H7 (cell line): ENCODE results near the gene NRAP. TPM values are rescaled to one million over a fixed set of nuclear protein-coding genes. Genes with fewer than 3 reads are reported as not detected.

Experiments used
- DNase-seq: peaks from one replicate; pipeline ENCODE4 v3.0.0; 2012
- H3K27me3 ChIP-seq: 2 replicates; pipeline ENCODE4 v1.6.0; 2011; ENCODE audit warnings: mild to moderate bottlenecking, low read length; ENCODE audit not compliant: control insufficient read depth, insufficient read depth
- H3K36me3 ChIP-seq: replicated peaks from 2 replicates; pipeline ENCODE4 v1.5.1; 2011; ENCODE audit warnings: low read length; ENCODE audit not compliant: control insufficient read depth, insufficient read depth
- H3K4me3 ChIP-seq: 2 replicates; pipeline ENCODE4 v1.5.1; 2011; ENCODE audit warnings: low read depth, mild to moderate bottlenecking, control low read depth, low read length, moderate library complexity; ENCODE audit not compliant: insufficient read depth
- total RNA-seq: library from RNA; depleted of rRNA; stranded (reverse); fragments of >200 nt; shearing (Covaris generic); gene quantifications from 2 replicates; pipeline ENCODE4 v1.2.3, GENCODE V29; 2014

Gene NRAP
- total RNA-seq, 1 experiment from 2014 or later: 0.03 TPM

DNA sequence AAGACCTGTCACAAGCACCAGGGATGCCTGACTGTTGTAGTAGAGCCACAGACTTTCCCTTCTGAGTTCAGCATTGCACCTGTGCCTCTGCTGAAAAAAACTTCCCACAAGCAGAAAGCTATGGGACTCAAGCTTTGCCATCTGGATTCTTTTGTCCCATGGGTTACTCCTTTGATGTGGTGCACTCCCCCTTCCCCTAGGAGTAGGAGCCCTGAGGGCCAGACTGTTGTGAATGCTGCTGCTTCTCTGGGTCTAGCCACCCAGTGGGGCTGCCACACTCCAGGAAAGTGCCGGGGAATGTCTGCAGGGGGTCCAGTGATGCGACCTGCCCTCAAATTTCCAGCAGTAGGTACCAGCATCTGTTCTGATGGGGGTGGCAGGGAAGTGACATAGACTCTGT is 27.5 kb upstream of the NRAP start:
- no peaks in the 10 kb centered on the region for H3K36me3 ChIP-seq
- DNase-seq: no peak
- no peak overlapping the region for H3K4me3 ChIP-seq
- no peaks in the 10 kb centered on the region for H3K27me3 ChIP-seq

DNA sequence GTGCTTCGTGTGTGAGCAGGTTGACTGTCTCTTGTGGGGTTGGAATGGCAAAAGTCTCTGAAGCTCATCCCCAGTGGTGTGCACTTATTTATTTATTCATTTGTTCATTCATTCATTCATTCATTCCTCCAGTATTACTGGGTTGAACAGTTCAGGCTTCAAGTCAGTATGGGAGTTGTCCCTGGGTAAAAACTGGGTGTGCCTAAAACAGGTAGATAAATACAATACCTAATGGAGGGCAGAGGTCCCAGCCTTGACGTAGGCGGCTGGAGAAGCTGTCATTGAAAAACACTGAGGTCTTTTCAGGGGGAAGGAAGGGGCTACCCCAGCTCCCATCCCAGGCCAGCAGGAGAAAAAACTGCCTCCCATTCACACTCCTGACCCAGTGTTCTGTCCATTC is 26.9 kb upstream of the NRAP start:
- no peak for DNase-seq
- no peaks in the 10 kb centered on the region for H3K36me3 ChIP-seq
- H3K27me3 ChIP-seq: no peaks in the 10 kb centered on the region
- H3K4me3 ChIP-seq: no peak overlapping the region

DNA sequence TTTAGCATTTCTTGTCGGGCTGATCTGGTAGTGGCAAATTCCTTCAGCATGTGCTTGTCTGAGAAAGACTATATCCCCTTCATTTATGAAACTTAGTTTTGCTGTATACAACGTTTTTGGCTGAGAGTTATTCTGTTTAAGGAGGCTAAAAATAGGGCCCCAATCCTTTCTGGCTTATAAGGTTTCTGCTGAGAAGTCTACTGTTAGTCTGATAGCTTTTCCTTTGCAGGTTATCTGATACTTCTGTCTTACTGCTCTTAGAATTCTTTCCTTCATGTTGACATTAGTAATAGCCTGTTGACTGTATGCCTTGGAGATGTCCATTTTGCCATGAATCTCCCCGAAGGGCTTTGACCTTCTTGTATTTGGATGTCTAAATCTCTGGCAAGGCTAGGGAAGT is 25.7 kb upstream of the NRAP start:
- Histone ChIP-seq H3K4me3 (no peak overlapping the region), H3K27me3 (no peaks in the 10 kb centered on the region), H3K36me3 (no peaks in the 10 kb centered on the region)
- DNase-seq: no peak

DNA sequence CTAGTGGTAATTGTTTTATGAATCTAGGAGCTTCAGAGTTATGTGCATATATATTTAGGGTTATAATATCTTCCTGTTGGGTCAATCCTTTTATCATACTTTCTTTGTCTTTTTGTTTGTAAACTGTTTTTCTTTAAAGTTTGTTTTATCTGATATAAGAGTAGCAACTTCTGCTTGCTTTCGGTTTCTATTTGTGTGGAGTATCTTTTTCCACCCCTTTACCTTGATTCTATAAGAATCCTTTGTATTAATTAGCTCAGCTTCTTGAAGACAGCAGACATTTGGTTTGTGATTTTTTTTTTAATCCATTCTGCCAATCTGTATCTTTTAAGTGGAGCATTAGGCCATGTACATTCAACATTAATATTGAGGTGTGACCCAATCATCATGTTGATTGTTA is 25.2 kb upstream of the NRAP start:
- Histone ChIP-seq H3K36me3 (no peaks in the 10 kb centered on the region), H3K27me3 (no peaks in the 10 kb centered on the region), H3K4me3 (no peak overlapping the region)
- no peak for DNase-seq

DNA sequence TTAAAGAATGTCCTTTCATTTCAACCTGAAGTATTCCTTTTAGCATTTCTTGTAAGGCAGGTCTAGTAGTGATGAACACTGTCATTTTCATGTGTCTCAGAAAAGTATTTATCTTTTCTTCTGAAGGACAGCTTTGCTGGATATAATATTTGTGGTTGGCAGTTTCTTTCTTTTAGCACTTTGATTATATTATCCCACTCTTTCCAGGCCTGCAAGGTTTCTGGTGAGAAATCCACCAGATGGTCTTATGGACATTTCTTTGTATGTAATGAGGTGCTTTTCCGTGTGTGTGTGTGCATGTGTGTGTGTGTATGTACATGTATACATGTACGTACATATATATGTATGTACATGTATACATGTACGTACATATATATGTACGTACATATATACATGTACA is 23.2 kb upstream of the NRAP start:
- H3K27me3 ChIP-seq: no peaks in the 10 kb centered on the region
- no peak for DNase-seq
- H3K36me3 ChIP-seq: no peaks in the 10 kb centered on the region
- no peak overlapping the region for H3K4me3 ChIP-seq

DNA sequence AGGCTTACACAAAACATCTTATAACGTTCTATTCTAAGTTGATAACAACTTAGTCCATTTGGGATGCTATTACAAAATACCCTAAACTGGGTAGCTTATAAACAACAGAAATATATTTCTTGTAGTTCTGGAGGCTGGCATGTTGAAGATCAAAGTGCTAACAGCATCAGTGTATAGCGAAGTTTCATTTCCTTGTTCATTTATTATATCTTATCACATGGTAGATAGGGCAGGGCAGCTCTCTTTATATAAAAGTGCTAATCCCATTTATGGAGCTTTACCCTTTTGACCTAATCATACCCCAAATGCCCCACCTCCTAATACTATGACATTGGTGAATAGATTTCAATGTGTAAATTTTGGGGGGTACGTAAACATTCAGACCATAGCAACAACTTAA is 22.2 kb upstream of the NRAP start:
- no peak for DNase-seq
- Histone ChIP-seq H3K4me3 (no peak overlapping the region), H3K36me3 (no peaks in the 10 kb centered on the region)

DNA sequence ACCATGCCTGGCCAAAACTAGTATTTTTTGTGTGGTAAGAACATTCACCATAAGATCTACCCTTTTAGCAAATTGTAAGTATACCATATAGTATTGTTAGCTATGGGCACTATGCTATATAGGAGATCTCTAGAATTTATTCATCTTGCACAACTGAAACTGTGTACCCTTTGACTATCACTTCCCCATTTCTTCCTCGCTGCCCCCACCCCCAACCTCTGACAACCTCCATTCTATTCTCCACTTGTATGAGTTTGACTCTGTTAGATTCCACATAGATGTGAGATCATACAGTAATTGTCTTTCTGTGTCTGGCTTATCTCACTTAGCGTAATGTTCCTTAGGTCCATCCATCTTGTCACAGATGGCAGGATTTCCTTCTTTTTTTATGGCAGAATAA is 19.5 kb upstream of the NRAP start:
- no peaks in the 10 kb centered on the region for H3K36me3 ChIP-seq
- no peak for DNase-seq
- no peak overlapping the region for H3K4me3 ChIP-seq
- peaks cover 9% of the 10 kb centered on the region; the same call in 1 of the 2 replicates for H3K27me3 ChIP-seq

More for the DNA sequence above, 22.2 kb upstream of the NRAP start:
- no peaks in the 10 kb centered on the region for H3K27me3 ChIP-seq

DNA sequence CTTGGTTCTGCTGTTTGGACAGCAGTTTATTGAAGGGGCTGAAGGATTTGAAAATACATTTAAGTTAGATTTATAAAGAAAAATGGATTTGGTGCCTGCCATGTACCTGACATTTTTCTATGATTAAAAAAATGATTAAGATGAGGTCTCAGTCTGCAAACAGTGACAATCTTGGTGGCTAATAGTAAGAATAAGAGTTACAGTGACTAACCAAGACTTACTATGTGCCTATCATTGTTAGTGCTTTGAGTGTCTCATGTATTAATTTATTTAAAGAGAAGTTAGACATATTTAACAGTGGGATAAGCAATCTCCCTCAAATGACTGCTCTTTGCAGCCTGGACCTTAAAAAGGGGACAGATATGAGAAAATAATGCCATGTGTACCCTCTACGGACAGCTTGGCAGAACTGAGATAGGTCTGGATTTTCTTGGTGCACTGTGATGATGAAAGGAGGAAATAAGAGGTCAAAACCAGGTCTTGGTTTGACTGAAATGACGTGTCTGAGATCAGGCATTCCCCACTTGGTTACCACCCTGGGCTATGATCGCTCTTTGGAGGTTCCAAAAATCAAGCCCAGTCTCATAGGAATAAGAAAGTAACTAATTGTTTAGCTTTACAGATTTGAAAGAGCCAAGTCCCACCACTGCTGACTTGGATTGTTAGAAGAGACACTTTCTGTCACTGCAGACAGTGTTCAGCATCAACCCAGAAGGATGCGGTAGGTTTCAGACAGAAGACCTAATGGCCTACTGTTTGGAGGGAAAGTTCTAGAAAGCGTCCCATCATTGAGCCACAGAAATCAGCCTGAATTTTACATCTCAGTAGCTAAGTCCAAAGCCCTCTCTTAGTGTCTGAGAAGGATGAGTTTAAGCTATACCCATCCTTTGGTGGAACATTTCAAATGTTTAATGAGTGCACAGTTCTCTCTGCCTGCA is 18.0 kb upstream of the NRAP start:
- no peaks in the 10 kb centered on the region for H3K36me3 ChIP-seq
- no peak overlapping the region for H3K4me3 ChIP-seq
- H3K27me3 ChIP-seq: peaks cover 9% of the 10 kb centered on the region; the same call in 1 of the 2 replicates
- DNase-seq: no peak

DNA sequence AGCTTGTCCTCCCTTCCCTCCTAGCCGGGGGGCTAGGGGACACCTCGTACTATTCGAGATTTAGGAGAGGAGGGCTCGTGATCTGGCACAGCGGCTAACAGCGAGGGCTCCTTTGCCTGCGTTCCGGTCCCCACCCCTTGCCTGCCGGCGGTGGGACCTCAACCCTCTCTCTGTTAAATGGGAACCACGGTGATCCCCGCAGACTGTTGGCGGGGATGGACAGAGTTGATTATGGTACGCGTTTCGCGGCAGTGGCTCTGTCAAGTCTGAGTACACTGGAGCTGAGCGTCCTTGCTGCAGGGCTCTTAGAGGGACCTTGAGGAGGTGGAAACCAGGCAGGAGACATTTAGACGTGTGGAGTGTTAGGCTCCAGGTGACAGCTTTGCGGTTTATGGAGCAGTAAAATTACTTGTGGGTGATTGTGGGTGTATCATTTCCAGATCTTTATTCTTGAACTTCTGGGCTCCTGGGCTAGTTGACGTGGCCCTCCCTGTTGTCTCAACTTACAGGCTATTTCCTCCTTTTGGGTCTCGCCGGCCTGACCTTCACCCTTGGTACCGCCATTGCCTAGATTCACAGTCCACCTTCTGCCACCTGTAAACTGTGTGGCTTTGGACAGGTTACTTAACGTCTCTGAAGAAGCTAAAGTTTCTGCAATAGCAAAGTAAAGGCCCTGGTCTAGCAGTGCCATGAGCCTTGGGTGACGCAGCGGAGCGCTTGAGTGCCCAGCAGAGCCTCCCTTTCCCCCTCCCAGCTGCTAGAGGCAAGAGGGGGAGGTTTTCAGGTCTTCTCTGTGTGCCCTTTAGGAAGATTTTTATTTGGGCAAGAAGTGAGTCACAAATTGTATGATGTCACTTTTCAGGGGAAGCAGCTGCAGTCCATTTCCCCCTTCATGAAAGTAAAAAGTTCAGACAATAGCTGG is 16.6 kb upstream of the NRAP start:
- DNase-seq: no peak
- H3K27me3 ChIP-seq: peaks cover 9% of the 10 kb centered on the region; the same call in 1 of the 2 replicates
- H3K4me3 ChIP-seq: peak overlapping the region; percentile 87
- H3K36me3 ChIP-seq: no peaks in the 10 kb centered on the region

DNA sequence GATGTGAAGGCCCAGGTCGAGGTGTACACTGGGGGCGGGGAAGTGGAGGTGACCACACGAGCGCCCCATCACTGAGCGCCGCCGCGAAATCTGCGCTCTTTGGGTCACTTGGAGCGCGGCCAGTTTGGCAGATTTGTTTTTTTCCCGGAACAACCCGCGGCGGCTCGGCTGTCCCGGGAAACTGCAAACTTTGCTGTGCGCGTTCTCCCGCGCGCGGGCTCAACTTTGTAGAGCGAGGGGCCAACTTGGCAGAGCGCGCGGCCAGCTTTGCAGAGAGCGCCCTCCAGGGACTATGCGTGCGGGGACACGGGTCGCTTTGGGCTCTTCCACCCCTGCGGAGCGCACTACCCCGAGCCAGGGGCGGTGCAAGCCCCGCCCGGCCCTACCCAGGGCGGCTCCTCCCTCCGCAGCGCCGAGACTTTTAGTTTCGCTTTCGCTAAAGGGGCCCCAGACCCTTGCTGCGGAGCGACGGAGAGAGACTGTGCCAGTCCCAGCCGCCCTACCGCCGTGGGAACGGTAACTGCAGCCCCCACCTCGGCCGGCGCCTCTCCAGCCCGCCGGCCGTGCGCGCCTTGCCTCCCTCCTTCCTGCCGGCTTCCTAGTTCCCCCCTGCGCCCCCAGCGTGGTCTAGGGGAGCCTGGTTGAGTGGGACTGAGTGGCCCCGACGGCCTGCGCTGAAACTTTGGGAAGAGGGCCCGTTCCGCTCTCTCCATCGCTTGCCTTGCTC is 15.8 kb upstream of the NRAP start, which contains the start of gene CASP7:
Gene CASP7, plus strand, starts transcription at position 450 of the 727 bp plus-strand sequence. CDS start 17,582 bp downstream, outside the sequence.
- Histone ChIP-seq H3K27me3 (peaks cover 9% of the 10 kb centered on the region; the same call in 1 of the 2 replicates), H3K36me3 (no peaks in the 10 kb centered on the region), H3K4me3 (peak within 1 kb of the TSS; percentile 87)
- peak; percentile 92 for DNase-seq

DNA sequence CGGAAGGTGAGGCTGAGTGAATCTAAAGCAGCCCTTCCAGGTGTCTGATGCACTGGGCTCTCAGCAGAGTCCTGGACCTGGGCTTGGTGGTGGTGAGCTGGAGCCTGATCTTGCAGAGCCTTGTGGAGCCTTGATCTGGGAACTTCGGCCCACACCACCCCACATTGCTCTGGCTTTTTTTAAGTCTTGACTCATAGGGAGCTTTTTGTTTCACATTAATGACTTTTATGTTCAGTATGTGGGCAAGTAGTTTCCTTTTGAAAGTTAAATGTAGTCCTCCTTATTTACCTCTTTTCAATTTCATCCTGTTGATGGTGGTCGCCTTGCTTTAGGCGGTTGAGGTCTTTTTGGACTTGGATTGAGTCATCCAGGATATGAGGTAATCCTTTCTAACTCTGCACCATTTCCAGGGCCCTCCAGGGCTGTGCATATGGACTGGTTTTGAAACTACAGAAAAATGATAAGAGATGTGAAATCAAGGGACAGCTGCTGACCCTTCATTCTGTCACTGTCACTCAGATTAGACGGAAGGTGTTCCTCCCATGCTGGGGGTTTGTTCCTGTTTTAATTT is 2.9 kb upstream of the NRAP start:
- H3K36me3 ChIP-seq: no peaks in the 10 kb centered on the region
- no peaks in the 10 kb centered on the region for H3K27me3 ChIP-seq
- no peak for DNase-seq
- no peak overlapping the region for H3K4me3 ChIP-seq

DNA sequence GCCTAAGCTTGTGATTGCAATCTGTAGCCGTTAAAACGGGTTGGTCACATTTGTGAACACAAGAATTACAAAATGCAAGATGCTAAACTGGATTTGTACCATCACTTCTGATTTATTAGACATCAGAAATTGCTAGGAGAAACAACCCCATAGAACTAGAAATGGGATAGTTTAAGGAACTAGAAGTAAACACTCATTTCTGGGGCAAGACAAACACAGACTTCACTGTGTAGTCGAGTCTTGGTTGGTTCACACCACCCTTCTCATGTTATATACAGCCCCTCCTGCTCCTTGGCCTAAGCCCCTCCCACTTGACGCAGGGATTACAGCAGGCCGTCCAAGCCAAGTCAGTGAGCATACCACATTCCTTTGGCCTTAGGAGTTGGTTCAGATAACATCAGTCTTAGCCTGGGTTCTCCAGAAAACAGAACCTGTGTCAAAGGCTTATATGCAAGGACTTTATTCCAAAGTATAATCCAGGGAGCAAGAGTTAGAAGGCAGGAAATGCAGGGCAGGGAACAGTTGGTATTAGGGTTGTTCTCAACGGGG is 2.0 kb upstream of the NRAP start:
- DNase-seq: peak; percentile 22
- Histone ChIP-seq H3K27me3 (no peaks in the 10 kb centered on the region), H3K4me3 (no peak overlapping the region), H3K36me3 (no peaks in the 10 kb centered on the region)

DNA sequence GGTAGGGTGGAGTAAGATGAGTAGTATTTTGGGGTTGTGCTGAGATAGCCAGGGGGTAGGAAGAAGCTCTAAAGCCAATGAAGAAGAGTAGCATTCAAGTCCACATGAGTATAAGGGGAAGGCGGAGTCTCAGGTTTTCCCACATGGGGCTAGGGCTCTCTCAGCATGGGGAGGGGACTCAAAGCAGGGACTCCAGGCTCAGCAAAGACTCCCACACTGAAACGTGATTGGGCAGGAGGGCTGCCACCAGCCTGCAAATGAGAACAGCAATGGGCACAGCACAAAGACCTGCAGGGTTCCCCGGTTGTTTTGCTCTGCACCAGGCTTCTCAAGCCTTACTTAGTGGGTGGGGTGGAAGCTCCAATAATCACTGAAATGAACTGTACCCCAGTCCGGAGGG is 1.5 kb upstream of the NRAP start:
- Histone ChIP-seq H3K36me3 (no peaks in the 10 kb centered on the region), H3K4me3 (no peak overlapping the region), H3K27me3 (no peaks in the 10 kb centered on the region)
- DNase-seq: no peak

DNA sequence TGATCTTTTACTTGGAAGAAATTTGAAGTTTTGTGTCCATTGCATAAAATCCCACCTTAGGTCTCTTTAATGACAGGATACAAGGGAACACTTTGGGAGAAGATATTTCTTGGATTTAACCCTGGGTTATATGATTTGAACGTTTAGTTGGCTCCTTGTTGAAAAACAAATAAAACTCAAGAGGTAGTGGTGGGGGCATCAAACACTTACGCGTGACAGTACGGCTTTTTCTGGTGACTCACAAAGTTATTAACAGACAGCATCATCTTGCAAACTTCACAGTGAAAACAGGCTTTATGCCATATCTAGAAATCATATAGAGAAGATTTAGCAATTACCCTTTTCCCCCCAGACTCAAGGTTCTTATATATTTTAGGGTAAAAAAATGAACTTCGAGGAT is 699 bp downstream of the NRAP start:
- H3K36me3 ChIP-seq: no peaks in the 10 kb centered on the region
- DNase-seq: no peak
- H3K27me3 ChIP-seq: no peaks in the 10 kb centered on the region
- no peak overlapping the region for H3K4me3 ChIP-seq
